Aorta (tissue), 5 donors: ENCODE data around the gene WNK1. TPM values are rescaled to one million over a fixed set of nuclear protein-coding genes. Genes with fewer than 3 reads are reported as not detected.
"Not testable (repeated sequence)": the region's sequence is repeated elsewhere in the genome, so short reads cannot be mapped to it uniquely, and the experiment has no call there.

ENCODE experiments used
- ATAC-seq: fragments of 200-7000 bp; cut with Tn5 transposase; one replicate; pipeline ENCODE4 v1.9.1; 2022; ENCODE audit warnings: moderate library complexity; ENCODE audit not compliant: low FRiP score
- DNase-seq, 2 donors: peaks; one replicate each; pipeline ENCODE4 v3.0.0-alpha.2; 2020
- H3K27ac ChIP-seq, 2 donors: one replicate each; pipeline ENCODE4 v1.5.1; 2013; ENCODE audit warnings: low read length in 2 of 2, mild to moderate bottlenecking in 2 of 2, moderate library complexity in 2 of 2, control low read depth in 1 of 2, inconsistent platforms in 1 of 2, low read depth in 1 of 2
- H3K27me3 ChIP-seq, 2 donors: one replicate each; pipeline ENCODE4 v1.6.1; 2013; ENCODE audit warnings: control low read depth in 1 of 2, low read length in 1 of 2, mild to moderate bottlenecking in 1 of 2, moderate library complexity in 1 of 2; ENCODE audit not compliant: insufficient read depth in 2 of 2, control insufficient read depth in 1 of 2
- H3K36me3 ChIP-seq, 2 donors: one replicate each; pipeline ENCODE4 v1.6.1; 2013; ENCODE audit warnings: control low read depth in 1 of 2, low read length in 1 of 2, mild to moderate bottlenecking in 1 of 2; ENCODE audit not compliant: insufficient read depth in 2 of 2, control insufficient read depth in 1 of 2
- H3K4me1 ChIP-seq, 2 donors: one replicate each; pipeline ENCODE4 v1.6.1; 2013; ENCODE audit warnings: low read length in 2 of 2, control low read depth in 1 of 2, mild to moderate bottlenecking in 1 of 2, moderate library complexity in 1 of 2; ENCODE audit not compliant: insufficient read depth in 2 of 2, control insufficient read depth in 1 of 2
- H3K4me3 ChIP-seq, 2 donors: one replicate each; pipeline ENCODE4 v1.5.1; 2013; ENCODE audit warnings: low read length in 2 of 2, control low read depth in 1 of 2, mild to moderate bottlenecking in 1 of 2
- H3K9me3 ChIP-seq: one replicate; pipeline ENCODE4 v1.6.1; 2013; ENCODE audit warnings: mild to moderate bottlenecking, low read length; ENCODE audit not compliant: control insufficient read depth
- WGBS, 2 donors: extraction: QIAGEN DNeasy Blood & Tissue Kit; methylation state at CpG; one replicate each; pipeline ENCODE4 v1.1.7; 2013; 5-methylcytosine and 5-hydroxymethylcytosine counted together
- intact Hi-C, 2 donors: fragments of 100-400 bp; cut with DNase I; formaldehyde crosslinking; loops; one replicate each; pipeline versions ENCODE4 v1.14.2 to v1.15.0; 2022
- polyA plus RNA-seq, 2 donors: library from polyadenylated mRNA; stranded (reverse); fragments of 200-250 nt; gene quantifications; one replicate each; pipeline ENCODE4 v1.2.3, GENCODE V29; 2013
- total RNA-seq, 2 donors: library from RNA; stranded (reverse); fragmentation: NEBNext Ultra II Directional; extraction: Animal tissue kit (Norgen Biotek cat#: 25700); gene quantifications; one replicate each; pipeline ENCODE4 v1.2.1, GENCODE V29; 2021
- donor health status: healthy with polysubstance abuse.
- donor health status: Bipolar disorder and iron deficiency.
- donor health status: DM: no; HTN: no; CAD: no.
- donor health status: DM: no; HTN: no; CAD: no.
- donor health status: DM: yes; HTN: yes; CAD: no.

Gene WNK1
- total and polyA plus RNA-seq, 4 donors: 22.3 to 226 (median 106) TPM

DNA sequence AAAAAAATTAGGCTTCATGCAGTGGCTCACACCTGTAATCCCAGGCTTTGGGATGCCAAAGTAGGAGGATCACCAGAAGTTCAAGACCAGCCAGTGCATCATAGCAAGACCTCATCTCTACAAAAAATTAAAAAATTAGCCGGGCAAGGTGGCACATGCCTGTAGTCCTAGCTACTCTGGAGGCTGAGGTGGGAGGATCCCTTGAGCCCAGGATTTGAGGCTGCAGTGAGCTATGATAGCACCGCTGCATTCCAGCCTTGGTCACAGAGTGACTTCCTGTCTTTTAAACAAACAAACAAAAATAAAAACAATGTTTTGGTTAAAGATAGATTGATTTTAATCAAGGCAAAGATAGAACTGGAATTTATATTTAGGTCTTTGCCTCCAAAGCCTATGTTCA lies 60.6 kb downstream of the WNK1 start:
- 94 to 95% methylated on average over 2 of the region's 2 CpGs for WGBS, 2 donors
- no peak overlapping the region for H3K27ac ChIP-seq
- no peaks in the 10 kb centered on the region for H3K27me3 ChIP-seq
- H3K36me3 ChIP-seq: no peaks in the 10 kb centered on the region
- ATAC-seq: no peak
- no peaks in the 10 kb centered on the region for H3K4me1 ChIP-seq
- no peak for DNase-seq
- no peaks in the 10 kb centered on the region for H3K9me3 ChIP-seq
- intact Hi-C loops: loop anchor here (2.0 to 5.0 kb wide), 3 partner anchors 56 to 242 kb away; no protein-coding TSS in a partner anchor
- H3K4me3 ChIP-seq: no peak overlapping the region

DNA sequence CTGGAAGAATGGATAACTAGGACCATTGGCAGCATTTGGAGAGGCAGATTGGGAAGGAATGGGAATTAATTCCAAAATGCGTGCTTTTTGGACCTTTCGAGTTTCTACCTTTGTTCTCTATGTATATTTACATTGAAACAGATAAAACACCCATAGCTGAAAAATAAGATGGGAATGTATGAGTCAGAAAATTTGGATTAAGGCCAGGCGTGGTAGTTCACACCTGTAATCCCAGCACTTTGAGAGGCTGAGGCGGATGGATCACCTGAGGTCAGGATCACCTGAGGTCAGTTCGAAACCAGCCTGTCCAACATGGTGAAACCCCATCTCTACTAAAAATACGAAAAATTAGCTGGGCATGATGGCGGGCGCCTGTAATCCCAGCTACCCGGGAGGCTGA lies 65.1 kb downstream of the WNK1 start:
- ATAC-seq, H3K27ac ChIP-seq, H3K4me3 ChIP-seq, H3K27me3 ChIP-seq, H3K36me3 ChIP-seq, DNase-seq, H3K4me1 ChIP-seq, H3K9me3 ChIP-seq: not testable (repeated sequence)
- WGBS, 2 donors: 78 to 92% methylated on average over 9 of the region's 9 CpGs
- intact Hi-C loops: loop anchor here (2.0 to 5.0 kb wide), 3 partner anchors 130 to 275 kb away; partner anchors contain the start of gene RAD52 (in 2 of the 2)

DNA sequence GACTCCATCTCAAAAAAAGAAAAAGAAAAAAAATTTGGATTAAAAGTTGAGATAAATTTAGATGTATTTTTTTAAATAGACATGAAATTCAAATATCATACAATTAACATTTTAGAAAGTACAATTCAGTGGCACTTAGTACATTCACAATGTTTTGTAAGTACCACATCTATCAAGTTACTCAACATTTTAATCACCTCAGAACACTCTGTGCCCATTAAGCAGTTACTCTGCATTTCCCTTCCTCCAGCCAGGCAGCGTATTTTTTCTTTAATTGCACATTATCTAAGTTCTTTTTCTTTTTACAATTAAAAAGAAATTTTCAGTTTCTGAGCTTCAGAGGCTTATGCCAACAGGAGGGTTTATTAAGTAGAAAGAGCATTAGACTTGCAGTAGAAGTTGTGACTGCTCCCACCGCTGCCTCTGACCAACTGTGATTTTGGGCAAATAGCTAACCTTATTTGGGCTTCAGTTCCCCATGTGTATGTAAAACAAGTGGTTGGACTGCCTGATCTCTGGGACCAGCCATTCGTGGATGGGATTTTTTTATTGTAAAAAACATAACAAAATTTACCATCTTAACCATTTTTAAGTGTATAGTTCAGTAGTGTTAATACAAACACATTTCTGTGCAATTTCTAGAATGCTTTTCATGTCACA lies 65.7 kb downstream of the WNK1 start:
- intact Hi-C loops: loop anchor here (2.0 to 5.0 kb wide), 3 partner anchors 129 to 274 kb away; partner anchors contain the start of gene RAD52 (in 2 of the 2)

DNA sequence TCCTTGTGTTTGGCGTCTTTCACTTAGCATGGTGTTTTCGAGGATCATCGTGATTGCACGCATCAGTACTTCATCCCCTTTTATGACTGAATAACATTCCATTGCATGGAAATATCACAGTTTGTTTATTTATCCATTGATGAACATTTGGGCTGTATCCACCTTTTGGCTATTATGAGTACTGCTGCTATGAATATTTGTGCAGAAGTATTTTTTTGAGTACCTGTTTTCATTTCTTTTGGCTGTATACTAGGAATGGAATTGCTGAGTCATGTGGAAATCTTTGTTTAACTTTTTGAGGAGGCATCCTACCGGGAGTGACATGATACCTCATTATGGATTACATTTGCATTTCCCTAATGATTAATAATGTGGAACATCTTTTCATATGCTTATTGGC lies 66.4 kb downstream of the WNK1 start:
- H3K27me3 ChIP-seq: no peaks in the 10 kb centered on the region
- no peaks in the 10 kb centered on the region for H3K36me3 ChIP-seq
- no peak for DNase-seq
- no peaks in the 10 kb centered on the region for H3K4me1 ChIP-seq
- ATAC-seq: no peak
- no peak overlapping the region for H3K4me3 ChIP-seq
- no peak overlapping the region for H3K27ac ChIP-seq
- intact Hi-C loops: loop anchor here (5.0 kb wide), 2 partner anchors 129 to 274 kb away; partner anchors contain the start of gene RAD52 (in 1 of the 2)
- H3K9me3 ChIP-seq: no peaks in the 10 kb centered on the region
- WGBS, 2 donors: 42 to 43% methylated on average over 5 of the region's 5 CpGs

More for the DNA sequence above, 65.7 kb downstream of the WNK1 start:
- Histone ChIP-seq H3K4me1 (no peaks in the 10 kb centered on the region), H3K27me3 (no peaks in the 10 kb centered on the region), H3K36me3 (no peaks in the 10 kb centered on the region), H3K4me3 (no peak overlapping the region), H3K9me3 (no peaks in the 10 kb centered on the region), H3K27ac (no peak overlapping the region)
- DNase-seq (no peak), ATAC-seq (no peak)
- 37 to 39% methylated on average over 3 of the region's 3 CpGs for WGBS, 2 donors

DNA sequence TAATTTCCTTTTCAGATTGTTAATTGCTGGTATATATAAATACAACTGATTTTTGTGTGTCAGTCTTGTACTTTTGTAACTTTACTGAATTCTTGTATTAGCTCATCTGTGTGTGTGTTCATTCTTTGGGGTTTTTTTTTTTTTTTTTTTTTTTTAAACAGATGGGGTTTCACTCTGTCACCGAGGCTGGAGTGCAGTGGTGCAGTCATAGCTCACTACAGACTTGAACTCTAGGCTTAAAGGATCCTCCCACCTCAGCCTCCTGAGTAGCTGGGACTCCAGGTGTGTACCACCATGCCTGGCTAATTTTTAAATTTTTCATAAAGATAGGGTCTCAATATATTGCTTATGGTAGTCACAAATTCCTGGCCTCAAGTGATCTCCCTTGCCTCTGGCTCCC lies 68.0 kb downstream of the WNK1 start:
- H3K4me3 ChIP-seq: no peak overlapping the region
- intact Hi-C loops: loop anchor here in 1 of 2 donors (5.0 kb wide), 1 partner anchor 37 kb away; no protein-coding TSS in a partner anchor
- no peak for ATAC-seq
- H3K9me3 ChIP-seq: no peaks in the 10 kb centered on the region
- no peaks in the 10 kb centered on the region for H3K27me3 ChIP-seq
- H3K36me3 ChIP-seq: no peaks in the 10 kb centered on the region
- no peaks in the 10 kb centered on the region for H3K4me1 ChIP-seq
- DNase-seq: no peak
- 77 to 90% methylated on average over 1 of the region's 1 CpG for WGBS, 2 donors
- no peak overlapping the region for H3K27ac ChIP-seq

DNA sequence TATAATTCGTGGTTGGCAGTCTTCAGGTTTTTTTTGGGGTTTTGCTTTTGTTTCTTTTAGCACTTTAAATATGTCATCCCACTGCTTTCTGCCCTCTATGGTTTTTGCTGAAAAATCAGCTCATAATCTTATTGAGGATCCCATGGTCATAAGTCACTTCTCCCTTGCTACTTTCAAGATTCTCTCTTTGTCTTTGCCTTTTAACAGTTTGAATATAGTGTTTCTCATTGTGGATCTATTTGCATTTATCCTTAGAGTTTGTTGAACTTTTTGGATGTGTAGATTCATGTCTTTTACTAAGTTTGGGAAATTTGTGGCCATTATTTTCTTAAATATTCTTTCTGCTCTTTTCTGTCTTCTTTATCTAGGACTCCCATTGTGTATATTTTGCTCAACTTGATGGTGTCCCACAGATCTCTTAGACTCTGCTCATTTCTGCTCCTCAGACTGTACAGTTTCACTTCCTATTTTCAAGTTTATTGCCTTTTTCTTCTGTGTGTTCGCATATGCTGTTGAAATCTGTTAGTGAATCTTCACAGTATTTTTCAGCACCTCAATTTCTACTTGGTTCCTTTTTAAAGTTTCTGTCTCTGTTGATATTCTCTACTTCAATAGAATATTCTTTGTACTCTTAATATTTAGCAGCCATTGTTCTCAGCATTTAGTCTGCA lies 70.8 kb downstream of the WNK1 start:
- H3K36me3 ChIP-seq: no peaks in the 10 kb centered on the region
- peaks cover 0 to 3% of the 10 kb centered on the region in 2 donors for H3K4me1 ChIP-seq
- no peak overlapping the region for H3K27ac ChIP-seq
- H3K4me3 ChIP-seq: no peak overlapping the region
- intact Hi-C loops: loop anchor here in 1 of 2 donors (5.0 kb wide), 1 partner anchor 34 kb away; no protein-coding TSS in a partner anchor
- H3K27me3 ChIP-seq: no peaks in the 10 kb centered on the region
- 81 to 89% methylated on average over 2 of the region's 2 CpGs for WGBS, 2 donors
- ATAC-seq: no peak
- DNase-seq: no peak
- no peaks in the 10 kb centered on the region for H3K9me3 ChIP-seq

DNA sequence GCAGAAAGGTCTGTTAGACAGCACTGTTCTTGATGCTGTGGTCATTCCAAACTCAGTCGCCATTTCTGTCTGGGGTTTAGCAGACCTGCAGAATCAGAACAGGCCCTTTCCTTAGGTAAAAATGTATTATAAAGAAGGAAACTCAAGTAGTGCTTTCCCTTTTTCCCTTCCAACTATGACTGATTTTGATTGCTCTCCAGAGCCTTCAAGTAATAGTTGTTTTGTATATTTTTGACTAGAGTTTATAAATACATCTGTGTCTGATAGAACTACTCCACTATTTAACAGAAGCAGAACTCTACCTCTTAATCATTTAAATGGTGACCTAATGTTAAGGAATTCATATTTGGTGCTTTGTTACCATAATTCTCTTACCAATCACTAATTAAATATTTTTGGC lies 74.0 kb downstream of the WNK1 start:
- ATAC-seq: no peak
- intact Hi-C loops: no loop called here
- 96 to 97% methylated on average over 1 of the region's 1 CpG for WGBS, 2 donors

DNA sequence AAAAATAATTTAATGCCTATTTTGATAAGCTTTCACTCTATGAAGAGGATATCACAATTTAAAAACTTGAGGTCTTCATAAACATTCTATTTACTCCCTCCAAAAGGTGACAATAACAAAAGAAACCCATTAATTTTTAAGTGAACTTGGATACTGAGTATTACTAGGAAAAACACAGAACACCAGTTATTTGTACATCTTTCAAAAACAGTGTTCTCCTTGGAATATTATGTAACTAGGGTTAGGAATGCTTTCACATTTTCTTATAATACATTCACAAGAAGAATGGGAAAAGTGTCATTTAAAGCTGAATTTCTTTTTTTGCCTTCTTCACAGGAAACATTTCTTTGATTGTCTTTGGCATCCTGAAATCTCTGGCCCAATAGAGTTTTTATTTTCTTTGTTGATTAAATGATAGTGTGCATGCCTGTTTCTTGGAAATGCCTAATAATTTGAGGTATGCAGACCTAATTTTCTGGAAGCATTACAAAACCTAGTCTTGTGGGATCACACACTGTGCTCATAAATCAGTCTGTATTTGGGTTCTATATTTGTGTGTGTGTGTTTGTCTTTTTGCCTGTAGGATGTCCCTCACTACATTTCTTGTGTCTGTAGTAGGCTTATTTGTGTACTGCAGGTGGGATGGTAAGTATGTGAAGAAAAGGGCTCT lies 76.5 kb downstream of the WNK1 start:
- no peak overlapping the region for H3K4me3 ChIP-seq
- no peak for ATAC-seq
- no peaks in the 10 kb centered on the region for H3K27me3 ChIP-seq
- peaks cover 0 to 3% of the 10 kb centered on the region in 2 donors for H3K4me1 ChIP-seq
- intact Hi-C loops: no loop called here
- H3K27ac ChIP-seq: no peak overlapping the region
- H3K9me3 ChIP-seq: no peaks in the 10 kb centered on the region
- DNase-seq: no peak
- H3K36me3 ChIP-seq: peaks cover 0 to 2% of the 10 kb centered on the region in 2 donors

More for the DNA sequence above, 74.0 kb downstream of the WNK1 start:
- DNase-seq: no peak
- Histone ChIP-seq H3K36me3 (peaks cover 0 to 2% of the 10 kb centered on the region in 2 donors), H3K4me3 (no peak overlapping the region), H3K9me3 (no peaks in the 10 kb centered on the region), H3K4me1 (peaks cover 0 to 3% of the 10 kb centered on the region in 2 donors), H3K27ac (no peak overlapping the region), H3K27me3 (no peaks in the 10 kb centered on the region)
